ENCODE data around the gene PSMG3. TPM values are rescaled to one million over a fixed set of nuclear protein-coding genes. Genes with fewer than 3 reads are reported as not detected.

PSMG3 gene
- total and polyA plus RNA-seq, 7 donors = 11.8 to 59.1 (median 18.2) TPM

DNA sequence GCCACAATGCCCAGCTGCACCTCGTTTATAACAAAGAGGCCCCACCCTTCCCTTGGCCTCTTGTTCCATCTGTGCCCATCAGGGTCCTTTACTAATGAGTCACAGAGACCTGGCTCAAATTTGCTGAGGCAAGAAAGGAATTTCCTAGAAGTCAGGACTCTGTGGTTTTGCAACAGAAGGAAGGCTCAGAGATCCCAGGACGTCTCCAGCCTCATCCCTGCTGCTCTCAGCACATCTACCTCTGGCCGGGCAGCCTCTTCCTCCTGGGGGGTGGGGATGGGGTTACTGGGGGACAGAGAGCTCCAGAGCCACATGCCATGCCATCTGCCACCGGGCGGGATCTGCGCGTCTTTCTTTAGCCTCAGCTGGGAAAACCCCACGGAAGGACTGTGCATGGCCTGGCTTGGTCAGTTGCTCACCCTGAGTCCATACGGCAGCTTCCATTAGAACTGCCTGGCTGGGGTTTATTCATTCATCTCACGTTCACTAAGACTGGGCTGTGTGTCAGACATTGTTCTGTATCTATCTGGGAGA, 41.9 kb upstream of the PSMG3 start:
- no peak for DNase-seq
- Histone ChIP-seq H3K4me1 (no peaks in the 10 kb centered on the region), H3K9me3 (no peaks in the 10 kb centered on the region), H3K4me3 (no peak overlapping the region), H3K36me3 (ENCODE audit: insufficient read depth in 1 of 2, low read depth in 1 of 2) (no peaks in the 10 kb centered on the region), H3K27ac (peak overlapping the region; percentile 20), H3K27me3 (ENCODE audit: insufficient read depth in 3 of 3, low read length in 2 of 3) (peaks cover 0 to 6% (median 0%) of the 10 kb centered on the region in 3 donors)
- intact Hi-C loops (cut with DNase I) = no loop called here
- 12 to 18% (median 16%) methylated on average over 10 of the region's 10 CpGs for WGBS, 3 donors
- ATAC-seq = peak; percentile 51 to 91 (median 70)
- TF ChIP-seq CTCF (IDR thresholded peaks at IDR 0.05) = no peak

GRCh38 chr7:1610678-1611302, 41.0 kb upstream of the PSMG3 start:
- Histone ChIP-seq H3K4me1 (no peaks in the 10 kb centered on the region), H3K27ac (no peak overlapping the region), H3K27me3 (ENCODE audit: insufficient read depth in 3 of 3, low read length in 2 of 3) (peaks cover 0 to 11% (median 0%) of the 10 kb centered on the region in 3 donors), H3K36me3 (ENCODE audit: insufficient read depth in 1 of 2, low read depth in 1 of 2) (no peaks in the 10 kb centered on the region), H3K4me3 (no peak overlapping the region), H3K9me3 (no peaks in the 10 kb centered on the region)
- WGBS, 3 donors = 94 to 95% (median 94%) methylated on average over 26 of the region's 26 CpGs
- DNase-seq (no peak), ATAC-seq (no peak)
- no peak for TF ChIP-seq CTCF (IDR thresholded peaks at IDR 0.05)
- intact Hi-C loops (cut with DNase I) = no loop called here

GRCh38 chr7:1610013-1610677, 40.3 kb upstream of the PSMG3 start:
- Histone ChIP-seq H3K9me3 (no peaks in the 10 kb centered on the region), H3K27me3 (ENCODE audit: insufficient read depth in 3 of 3, low read length in 2 of 3) (peaks cover 0 to 16% (median 0%) of the 10 kb centered on the region in 3 donors), H3K4me3 (no peak overlapping the region), H3K4me1 (no peaks in the 10 kb centered on the region), H3K36me3 (ENCODE audit: insufficient read depth in 1 of 2, low read depth in 1 of 2) (no peaks in the 10 kb centered on the region), H3K27ac (no peak overlapping the region)
- ATAC-seq (no peak), DNase-seq (no peak)
- intact Hi-C loops (cut with DNase I) = no loop called here
- TF ChIP-seq CTCF (IDR thresholded peaks at IDR 0.05) = no peak
- WGBS, 3 donors = 81 to 89% (median 84%) methylated on average over 23 to 24 of the region's 24 CpGs

DNA sequence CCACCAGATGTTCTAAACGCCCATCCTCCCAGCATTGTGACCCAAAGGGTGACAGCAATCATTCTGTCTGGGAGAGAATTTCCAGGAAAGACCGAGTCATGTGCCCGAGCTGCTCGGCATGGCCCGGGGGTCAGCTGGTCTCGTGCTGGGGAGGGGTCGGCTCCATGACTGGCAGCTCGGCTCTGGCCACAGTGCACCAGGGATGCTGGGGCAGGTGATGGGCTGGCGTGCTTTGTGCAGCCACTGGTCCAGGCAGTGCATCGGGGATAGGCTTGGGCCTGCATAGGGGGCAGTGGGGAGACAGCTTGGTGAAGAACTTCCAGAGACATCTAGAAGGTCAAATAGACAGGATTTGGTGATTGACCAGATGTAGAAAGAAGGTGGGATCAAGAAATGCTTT, 39.2 kb upstream of the PSMG3 start:
- no peak for TF ChIP-seq CTCF (IDR thresholded peaks at IDR 0.05)
- intact Hi-C loops (cut with DNase I) = no loop called here
- Histone ChIP-seq H3K36me3 (ENCODE audit: insufficient read depth in 1 of 2, low read depth in 1 of 2) (no peaks in the 10 kb centered on the region), H3K27me3 (ENCODE audit: insufficient read depth in 3 of 3, low read length in 2 of 3) (peaks cover 0 to 19% (median under 1%) of the 10 kb centered on the region in 3 donors), H3K4me1 (no peaks in the 10 kb centered on the region), H3K27ac (no peak overlapping the region), H3K9me3 (no peaks in the 10 kb centered on the region), H3K4me3 (no peak overlapping the region)
- whole genome bisulfite sequencing, 3 donors = 59 to 80% (median 76%) methylated on average over 10 of the region's 10 CpGs
- no peak for DNase-seq
- ATAC-seq = no peak

All from psoas muscle (tissue), 8 donors.